BE2C (cell line): ENCODE results near the gene NPIPB4.
A peak's percentile ranks its signal among the peaks of the same experiment; 100 is the strongest.
"Not testable (repeated sequence)": the region's sequence is repeated elsewhere in the genome, so short reads cannot be mapped to it uniquely, and the experiment has no call there.

ENCODE experiments used
- DNase-seq: peaks from one replicate; pipeline ENCODE4 v3.0.0-alpha.2; 2020
- H3K27me3 ChIP-seq: fragments of 250-450 bp; sonication (Bioruptor Pico); 2 replicates; pipeline ENCODE4 v1.5.1; 2020; ENCODE audit warnings: mild to moderate bottlenecking
- H3K36me3 ChIP-seq: fragments of 250-450 bp; sonication (Bioruptor Pico); 2 replicates; pipeline ENCODE4 v1.5.1; 2020; ENCODE audit warnings: mild to moderate bottlenecking
- H3K4me1 ChIP-seq: fragments of 250-450 bp; sonication (Bioruptor Pico); 2 replicates; pipeline ENCODE4 v1.5.1; 2020
- H3K4me3 ChIP-seq: 2 replicates; pipeline ENCODE4 v1.5.1; 2011; ENCODE audit warnings: low read depth, low read length
- H3K9me3 ChIP-seq: fragments of 250-450 bp; sonication (Bioruptor Pico); 2 replicates; pipeline ENCODE4 v1.5.1; 2020
- CTCF ChIP-seq: IDR thresholded peaks from 2 replicates; pipeline ENCODE4 v1.5.1; 2012; ENCODE audit warnings: mild to moderate bottlenecking, low read depth, low read length

Gene NPIPB4

DNA sequence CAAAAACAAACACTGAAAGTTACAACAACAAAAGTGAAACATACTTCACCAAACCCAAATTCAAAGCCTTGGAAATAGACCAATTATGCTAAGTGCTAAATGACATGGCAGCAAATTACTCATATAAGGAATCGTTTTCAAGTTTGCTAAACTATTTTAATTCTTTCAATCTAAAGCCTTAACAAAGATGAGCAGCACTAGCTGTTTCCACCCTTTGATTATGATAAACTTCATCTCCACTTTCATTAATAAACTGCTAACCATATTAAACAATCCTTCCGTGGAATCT is 55.2 kb downstream of the NPIPB4 start:
- DNase-seq, H3K27me3 ChIP-seq, H3K9me3 ChIP-seq, H3K4me1 ChIP-seq, H3K4me3 ChIP-seq, H3K36me3 ChIP-seq: not testable (repeated sequence)

DNA sequence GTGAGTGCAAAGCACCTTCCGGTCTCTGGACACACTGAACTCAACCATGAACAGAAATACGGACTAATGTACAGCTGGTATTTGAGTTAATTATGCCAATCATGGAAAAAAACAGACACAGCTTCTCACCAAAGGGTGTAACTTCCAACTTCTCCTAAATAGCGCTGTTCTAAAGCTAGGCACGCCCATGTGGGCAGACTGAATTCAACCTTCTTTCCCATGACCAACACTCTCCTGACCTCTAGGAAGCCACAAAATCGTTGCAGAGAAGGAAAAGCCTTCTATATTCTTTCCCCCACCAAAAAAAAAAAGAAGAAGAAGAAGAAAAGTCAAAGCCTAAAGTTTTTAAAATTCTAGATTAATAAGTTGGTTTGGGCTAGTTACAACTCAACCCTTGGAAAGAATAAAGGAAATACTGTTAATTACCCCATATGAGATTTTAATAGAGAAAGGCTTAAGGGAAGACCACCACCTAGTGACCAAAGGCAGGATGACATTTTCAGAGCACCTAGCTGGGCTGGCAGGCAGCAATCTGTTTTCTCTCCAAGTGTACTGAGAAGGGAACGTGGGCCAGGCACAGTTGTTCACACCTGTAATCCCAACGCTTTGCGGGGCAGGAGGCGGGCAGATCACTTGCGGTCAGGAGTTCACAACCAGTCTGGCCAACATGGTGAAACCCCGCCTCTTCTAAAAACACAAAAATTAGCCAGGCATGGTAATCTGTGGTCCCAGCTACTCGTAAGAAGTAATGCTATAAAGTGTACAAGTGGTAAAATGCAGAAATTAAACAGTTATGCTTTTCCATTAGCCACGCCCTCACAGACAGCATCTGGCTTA is 55.8 kb downstream of the NPIPB4 start:
- H3K9me3 ChIP-seq, H3K27me3 ChIP-seq, H3K4me3 ChIP-seq, H3K4me1 ChIP-seq, H3K36me3 ChIP-seq: not testable (repeated sequence)
- TF ChIP-seq CTCF = peak; percentile 52
- DNase-seq = peak; percentile 54

DNA sequence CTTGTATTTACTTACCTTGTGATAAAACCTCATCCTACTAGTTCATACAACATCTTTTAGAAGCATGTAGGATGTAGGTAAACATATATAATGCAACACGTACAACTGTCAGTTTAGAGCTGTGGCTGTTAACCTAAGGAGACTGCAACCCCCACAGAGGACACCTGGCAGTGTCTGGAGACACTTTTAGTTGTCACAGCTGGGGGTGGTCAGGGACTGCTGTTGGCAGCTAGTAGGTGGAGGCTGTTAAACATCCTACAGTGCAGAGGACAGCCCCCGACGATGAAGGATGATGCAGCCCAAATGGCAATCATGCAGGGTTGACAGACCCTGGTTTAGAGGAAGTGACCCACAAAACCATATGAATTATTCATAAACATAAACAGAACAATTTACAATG is 59.0 kb downstream of the NPIPB4 start:
- not testable (repeated sequence) for H3K27me3 ChIP-seq, DNase-seq, H3K4me1 ChIP-seq, H3K4me3 ChIP-seq, H3K9me3 ChIP-seq, H3K36me3 ChIP-seq

DNA sequence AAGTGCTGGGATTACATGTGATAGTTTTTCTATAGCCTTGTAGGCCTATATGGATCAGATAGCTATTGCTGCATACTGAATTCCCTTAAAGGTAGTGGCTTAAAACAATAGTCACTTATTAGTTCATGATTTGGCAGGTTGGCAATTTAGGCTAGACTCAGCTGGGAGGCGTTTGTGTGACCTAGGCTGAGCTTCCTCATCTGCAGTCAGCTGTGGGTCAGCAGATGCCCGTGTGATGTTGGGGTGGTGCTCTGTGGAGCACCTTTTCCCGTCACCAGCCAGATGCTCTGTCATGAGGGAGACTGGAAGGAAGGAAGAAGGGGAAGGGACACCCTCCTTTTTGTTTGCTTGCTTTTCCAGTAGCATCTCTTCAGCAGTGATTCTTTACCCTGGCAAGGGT is 64.2 kb downstream of the NPIPB4 start:
- H3K27me3 ChIP-seq, H3K36me3 ChIP-seq, H3K4me1 ChIP-seq, DNase-seq, H3K9me3 ChIP-seq, H3K4me3 ChIP-seq: not testable (repeated sequence)

DNA sequence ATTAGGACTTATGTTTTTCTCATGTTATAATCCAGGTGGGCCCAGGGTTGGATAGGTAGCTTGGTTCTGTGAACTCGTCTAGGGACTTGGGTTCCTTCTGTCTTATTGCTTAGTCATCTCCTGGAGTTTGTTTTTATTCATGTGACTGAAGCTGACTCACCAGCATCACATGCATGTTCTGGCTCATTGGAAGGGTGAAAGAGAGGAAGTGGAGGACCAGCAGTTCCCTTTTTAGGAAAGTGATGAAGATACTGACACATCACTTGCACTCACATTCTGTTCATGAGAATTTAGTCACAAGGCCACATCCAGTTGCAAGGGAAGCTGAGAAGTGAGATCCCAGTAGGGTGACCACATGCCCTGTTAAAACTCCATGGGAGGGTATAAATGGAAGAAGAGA is 67.0 kb downstream of the NPIPB4 start:
- not testable (repeated sequence) for H3K4me3 ChIP-seq, H3K4me1 ChIP-seq, H3K27me3 ChIP-seq, DNase-seq, H3K36me3 ChIP-seq, H3K9me3 ChIP-seq
